Panc1 (cell line): ENCODE results near the gene CORO2A. TPM values are rescaled to one million over a fixed set of nuclear protein-coding genes. Genes with fewer than 3 reads are reported as not detected.

ENCODE experiments used
- ATAC-seq: fragments of 200-7000 bp; cut with Tn5 transposase; 2 replicates; pipeline ENCODE4 v1.9.1; 2020; ENCODE audit warnings: mild to moderate bottlenecking, moderate library complexity
- BruUV-seq: library from RNA; stranded (reverse); fragments of 400-500 nt; replicated peaks from 2 replicates; lab custom pipeline; 2021; lab: Mats Ljungman, UMichigan
- CTCF ChIA-PET: fragments of 300-600 bp; sonication (Branson Sonifier 250); formaldehyde crosslinking; loops from one replicate; lab custom pipeline; 2022; ENCODE audit warnings: antibody characterized with exemption; lab: Charles Lee
- POLR2A ChIA-PET: fragments of 300-600 bp; sonication (Branson Sonifier 250); formaldehyde crosslinking; loops from one replicate; lab custom pipeline; 2022; ENCODE audit warnings: antibody characterized with exemption; lab: Charles Lee
- DNase-seq: peaks from one replicate; pipeline ENCODE4 v3.0.0-alpha.2; 2010; ENCODE audit warnings: low read depth, low spot score
- H3K27ac ChIP-seq: 2 replicates; pipeline ENCODE4 v1.5.1; 2011; ENCODE audit warnings: mild to moderate bottlenecking, low read length, inconsistent platforms
- H3K27me3 ChIP-seq: fragments of 200-500 bp; sonication (Bioruptor generic); 2 replicates; pipeline ENCODE4 v1.6.0; 2014; ENCODE audit warnings: low read length, inconsistent platforms; ENCODE audit not compliant: control insufficient read depth, insufficient read depth
- H3K36me3 ChIP-seq: fragments of 200-500 bp; sonication (Bioruptor generic); 2 replicates; pipeline ENCODE4 v1.5.1; 2014; ENCODE audit warnings: inconsistent platforms, mild to moderate bottlenecking, low read length, moderate library complexity; ENCODE audit not compliant: control insufficient read depth, insufficient read depth
- H3K4me1 ChIP-seq: 2 replicates; pipeline ENCODE4 v1.5.1; 2011; ENCODE audit warnings: inconsistent platforms, mild to moderate bottlenecking, low read length, moderate library complexity; ENCODE audit not compliant: control insufficient read depth, insufficient read depth
- H3K4me3 ChIP-seq, 2 experiments: 2 replicates each; pipeline ENCODE4 v1.5.1; 2011 to 2012; ENCODE audit warnings: low read depth in 2 of 2, low read length in 2 of 2, mild to moderate bottlenecking in 2 of 2, inconsistent platforms in 1 of 2, moderate library complexity in 1 of 2
- H3K9me3 ChIP-seq: fragments of 200-500 bp; sonication (Bioruptor generic); 2 replicates; pipeline ENCODE4 v1.5.1; 2014; ENCODE audit warnings: low read depth, mild to moderate bottlenecking, inconsistent platforms, low read length, moderate library complexity; ENCODE audit not compliant: control insufficient read depth, insufficient read depth
- POLR2AphosphoS5 ChIP-seq: IDR thresholded peaks from 2 replicates; pipeline ENCODE4 v1.6.1; 2012; ENCODE audit warnings: mild to moderate bottlenecking, low read depth, low read length, moderate library complexity
- SIN3A ChIP-seq: IDR thresholded peaks from 2 replicates; pipeline ENCODE4 v1.6.1; 2012; ENCODE audit warnings: low read depth, mild to moderate bottlenecking, low read length, moderate library complexity, borderline replicate concordance; ENCODE audit not compliant: insufficient read depth
- TCF7L2 ChIP-seq: IDR thresholded peaks from 2 replicates; pipeline ENCODE4 v1.6.1; 2011; ENCODE audit warnings: mild to moderate bottlenecking, low read depth, low read length, inconsistent platforms
- in situ Hi-C: cut with HindIII; loops from 2 replicates; pipeline ENCODE4 v1.10.0; 2016; ENCODE audit warnings: low sequenced_read_pairs, low pct_unique_long_range_greater_than_20kb
- intact Hi-C: fragments of 100-400 bp; cut with micrococcal nuclease; formaldehyde crosslinking; loops from one replicate; pipeline ENCODE4 v1.10.0; 2022; ENCODE audit not compliant: unreplicated experiment
- total RNA-seq: library from RNA; stranded (reverse); gene quantifications from one replicate; pipeline ENCODE4 v1.2.1, GENCODE V29; 2021; ENCODE audit not compliant: unreplicated experiment
- TF ChIP-seq, protein P1 (sequence below): fragments of 450-650 bp; IDR thresholded peaks from 2 replicates; pipeline ENCODE4 v1.5.1; 2017; ENCODE audit warnings: mild to moderate bottlenecking
- TF ChIP-seq, protein P2 (sequence below), 2 experiments: IDR thresholded peaks; 2 replicates each; pipeline ENCODE4 v1.6.1; 2011 to 2012; ENCODE audit warnings: low read depth in 2 of 2, control low read depth in 1 of 2, low read length in 1 of 2, mild to moderate bottlenecking in 1 of 2, moderate library complexity in 1 of 2; ENCODE audit not compliant: insufficient read depth in 1 of 2

Gene CORO2A
- total RNA-seq, 1 experiment from 2014 or later: 2.0 TPM

DNA sequence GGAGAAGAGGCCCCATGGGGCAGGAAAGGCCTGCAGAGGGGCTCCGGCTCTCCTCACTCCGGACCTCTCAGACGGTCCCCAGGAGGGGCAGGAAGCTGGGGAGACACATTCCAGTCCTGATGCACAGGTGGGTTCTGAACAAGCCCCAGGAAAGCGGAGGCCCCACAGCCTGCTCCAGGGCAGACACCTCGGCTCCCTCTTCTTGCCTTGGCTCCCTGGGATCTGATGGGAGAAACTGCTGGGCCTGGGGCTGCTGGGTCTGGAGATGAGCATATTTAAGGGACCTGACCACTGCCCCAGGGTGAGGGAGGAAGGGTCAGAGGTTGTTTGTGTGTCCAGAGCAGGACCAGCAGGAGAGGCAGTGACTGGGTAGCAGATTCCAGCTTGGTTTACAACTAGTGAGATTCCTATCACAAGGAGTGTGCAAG is 1.2 kb downstream of the CORO2A start:
- Histone ChIP-seq H3K4me3 (no peak overlapping the region), H3K4me1 (no peaks in the 10 kb centered on the region; the same call in 1 of the 2 replicates), H3K9me3 (no peaks in the 10 kb centered on the region), H3K27ac (no peak overlapping the region), H3K27me3 (no peaks in the 10 kb centered on the region), H3K36me3 (no peaks in the 10 kb centered on the region)
- BruUV-seq: no TSS peak
- in situ Hi-C loops: no loop called here
- DNase-seq (no peak), ATAC-seq (no peak)
- intact Hi-C loops: loop anchor here (10.0 kb wide), 1 partner anchor 76 kb away; the partner anchor contains the start of gene TRIM14
- ChIA-PET CTCF (no interaction called here), POLR2A (no interaction called here)
- TF ChIP-seq, protein P1, sequence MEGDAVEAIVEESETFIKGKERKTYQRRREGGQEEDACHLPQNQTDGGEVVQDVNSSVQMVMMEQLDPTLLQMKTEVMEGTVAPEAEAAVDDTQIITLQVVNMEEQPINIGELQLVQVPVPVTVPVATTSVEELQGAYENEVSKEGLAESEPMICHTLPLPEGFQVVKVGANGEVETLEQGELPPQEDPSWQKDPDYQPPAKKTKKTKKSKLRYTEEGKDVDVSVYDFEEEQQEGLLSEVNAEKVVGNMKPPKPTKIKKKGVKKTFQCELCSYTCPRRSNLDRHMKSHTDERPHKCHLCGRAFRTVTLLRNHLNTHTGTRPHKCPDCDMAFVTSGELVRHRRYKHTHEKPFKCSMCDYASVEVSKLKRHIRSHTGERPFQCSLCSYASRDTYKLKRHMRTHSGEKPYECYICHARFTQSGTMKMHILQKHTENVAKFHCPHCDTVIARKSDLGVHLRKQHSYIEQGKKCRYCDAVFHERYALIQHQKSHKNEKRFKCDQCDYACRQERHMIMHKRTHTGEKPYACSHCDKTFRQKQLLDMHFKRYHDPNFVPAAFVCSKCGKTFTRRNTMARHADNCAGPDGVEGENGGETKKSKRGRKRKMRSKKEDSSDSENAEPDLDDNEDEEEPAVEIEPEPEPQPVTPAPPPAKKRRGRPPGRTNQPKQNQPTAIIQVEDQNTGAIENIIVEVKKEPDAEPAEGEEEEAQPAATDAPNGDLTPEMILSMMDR: no peak
- TF ChIP-seq, protein P2, sequence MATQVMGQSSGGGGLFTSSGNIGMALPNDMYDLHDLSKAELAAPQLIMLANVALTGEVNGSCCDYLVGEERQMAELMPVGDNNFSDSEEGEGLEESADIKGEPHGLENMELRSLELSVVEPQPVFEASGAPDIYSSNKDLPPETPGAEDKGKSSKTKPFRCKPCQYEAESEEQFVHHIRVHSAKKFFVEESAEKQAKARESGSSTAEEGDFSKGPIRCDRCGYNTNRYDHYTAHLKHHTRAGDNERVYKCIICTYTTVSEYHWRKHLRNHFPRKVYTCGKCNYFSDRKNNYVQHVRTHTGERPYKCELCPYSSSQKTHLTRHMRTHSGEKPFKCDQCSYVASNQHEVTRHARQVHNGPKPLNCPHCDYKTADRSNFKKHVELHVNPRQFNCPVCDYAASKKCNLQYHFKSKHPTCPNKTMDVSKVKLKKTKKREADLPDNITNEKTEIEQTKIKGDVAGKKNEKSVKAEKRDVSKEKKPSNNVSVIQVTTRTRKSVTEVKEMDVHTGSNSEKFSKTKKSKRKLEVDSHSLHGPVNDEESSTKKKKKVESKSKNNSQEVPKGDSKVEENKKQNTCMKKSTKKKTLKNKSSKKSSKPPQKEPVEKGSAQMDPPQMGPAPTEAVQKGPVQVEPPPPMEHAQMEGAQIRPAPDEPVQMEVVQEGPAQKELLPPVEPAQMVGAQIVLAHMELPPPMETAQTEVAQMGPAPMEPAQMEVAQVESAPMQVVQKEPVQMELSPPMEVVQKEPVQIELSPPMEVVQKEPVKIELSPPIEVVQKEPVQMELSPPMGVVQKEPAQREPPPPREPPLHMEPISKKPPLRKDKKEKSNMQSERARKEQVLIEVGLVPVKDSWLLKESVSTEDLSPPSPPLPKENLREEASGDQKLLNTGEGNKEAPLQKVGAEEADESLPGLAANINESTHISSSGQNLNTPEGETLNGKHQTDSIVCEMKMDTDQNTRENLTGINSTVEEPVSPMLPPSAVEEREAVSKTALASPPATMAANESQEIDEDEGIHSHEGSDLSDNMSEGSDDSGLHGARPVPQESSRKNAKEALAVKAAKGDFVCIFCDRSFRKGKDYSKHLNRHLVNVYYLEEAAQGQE (IDR thresholded peaks at IDR 0.05; ENCODE audit: insufficient read depth in 1 of 2, low read depth in 2 of 2, low read length in 1 of 2): no peak
- no peak for TF ChIP-seq POLR2AphosphoS5
- TF ChIP-seq SIN3A: no peak
- no peak for TF ChIP-seq TCF7L2

- in situ Hi-C loops: no loop called here
- ChIA-PET CTCF (no interaction called here), POLR2A (no interaction called here)
- intact Hi-C loops: loop anchor here (10.0 kb wide), 1 partner anchor 76 kb away; the partner anchor contains the start of gene TRIM14
- Histone ChIP-seq H3K36me3 (no peaks in the 10 kb centered on the region), H3K4me1 (no peaks in the 10 kb centered on the region; the same call in 1 of the 2 replicates), H3K4me3 (no peak overlapping the region), H3K27ac (no peak overlapping the region), H3K27me3 (no peaks in the 10 kb centered on the region), H3K9me3 (no peaks in the 10 kb centered on the region)
- no peak for TF ChIP-seq POLR2AphosphoS5
- no TSS peak for BruUV-seq
- ATAC-seq (no peak), DNase-seq (no peak)
Measured at GRCh38 chr9:98190757-98191105, 1.7 kb downstream of the CORO2A start.

DNA sequence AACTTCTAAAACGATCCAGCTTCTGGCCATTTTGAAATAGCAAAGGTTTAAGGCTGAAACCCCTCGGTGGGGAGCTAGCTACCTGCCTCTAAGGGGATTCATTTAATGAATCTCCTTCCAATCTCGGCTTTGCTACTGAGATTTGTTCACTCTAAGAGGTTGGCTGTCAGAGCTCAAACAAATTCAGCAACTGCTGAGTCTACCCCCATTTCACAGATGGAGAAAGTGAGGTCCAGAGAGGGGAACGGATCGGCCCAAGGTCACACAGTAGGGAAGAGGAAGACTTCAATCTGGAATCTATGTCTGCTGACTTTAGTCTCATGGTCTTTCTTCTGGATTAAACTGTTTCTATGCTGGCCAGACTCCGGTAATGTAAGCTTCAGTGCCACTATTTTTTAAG is 3.0 kb downstream of the CORO2A start:
- POLR2A ChIA-PET: interaction anchor here (0.5 kb wide), 1 partner anchor 81 kb away, joined by 7 read pairs; no protein-coding TSS in a partner anchor
- Histone ChIP-seq H3K9me3 (no peaks in the 10 kb centered on the region), H3K4me1 (no peaks in the 10 kb centered on the region; the same call in 1 of the 2 replicates), H3K36me3 (no peaks in the 10 kb centered on the region), H3K4me3 (no peak overlapping the region), H3K27ac (no peak overlapping the region), H3K27me3 (no peaks in the 10 kb centered on the region)
- CTCF ChIA-PET: interaction anchor here (0.7 kb wide), 1 partner anchor 31 kb away, joined by 3 read pairs; no protein-coding TSS in a partner anchor
- intact Hi-C loops (no loop called here), in situ Hi-C loops (no loop called here)
- ATAC-seq (no peak), DNase-seq (no peak)
- BruUV-seq: no TSS peak
- TF ChIP-seq TCF7L2 (no peak), POLR2AphosphoS5 (no peak), SIN3A (no peak)
- TF ChIP-seq, protein P1: no peak
- TF ChIP-seq, protein P2 (IDR thresholded peaks at IDR 0.05; ENCODE audit: insufficient read depth in 1 of 2, low read depth in 2 of 2, low read length in 1 of 2): no peak
